Measurements from ENCODE around the gene PNMA8C. TPM values are rescaled to one million over a fixed set of nuclear protein-coding genes. Genes with fewer than 3 reads are reported as not detected.
A peak's percentile ranks its signal among the peaks of the same experiment; 100 is the strongest.
"Not testable (repeated sequence)": the region's sequence is repeated elsewhere in the genome, so short reads cannot be mapped to it uniquely, and the experiment has no call there.

Gene PNMA8C
- total RNA-seq, 1 experiment from 2014 or later = not detected

GRCh38 chr19:46420056-46420455, 8.7 kb downstream of the PNMA8C start:
- TF ChIP-seq, protein P1, sequence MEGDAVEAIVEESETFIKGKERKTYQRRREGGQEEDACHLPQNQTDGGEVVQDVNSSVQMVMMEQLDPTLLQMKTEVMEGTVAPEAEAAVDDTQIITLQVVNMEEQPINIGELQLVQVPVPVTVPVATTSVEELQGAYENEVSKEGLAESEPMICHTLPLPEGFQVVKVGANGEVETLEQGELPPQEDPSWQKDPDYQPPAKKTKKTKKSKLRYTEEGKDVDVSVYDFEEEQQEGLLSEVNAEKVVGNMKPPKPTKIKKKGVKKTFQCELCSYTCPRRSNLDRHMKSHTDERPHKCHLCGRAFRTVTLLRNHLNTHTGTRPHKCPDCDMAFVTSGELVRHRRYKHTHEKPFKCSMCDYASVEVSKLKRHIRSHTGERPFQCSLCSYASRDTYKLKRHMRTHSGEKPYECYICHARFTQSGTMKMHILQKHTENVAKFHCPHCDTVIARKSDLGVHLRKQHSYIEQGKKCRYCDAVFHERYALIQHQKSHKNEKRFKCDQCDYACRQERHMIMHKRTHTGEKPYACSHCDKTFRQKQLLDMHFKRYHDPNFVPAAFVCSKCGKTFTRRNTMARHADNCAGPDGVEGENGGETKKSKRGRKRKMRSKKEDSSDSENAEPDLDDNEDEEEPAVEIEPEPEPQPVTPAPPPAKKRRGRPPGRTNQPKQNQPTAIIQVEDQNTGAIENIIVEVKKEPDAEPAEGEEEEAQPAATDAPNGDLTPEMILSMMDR (IDR thresholded peaks at IDR 0.05) = no peak
- TF ChIP-seq TCF7L2 (IDR thresholded peaks at IDR 0.05; ENCODE audit: low read depth, low read length) (no peak), POLR2AphosphoS5 (IDR thresholded peaks at IDR 0.05; ENCODE audit: low read depth, low read length) (no peak), SIN3A (IDR thresholded peaks at IDR 0.05; ENCODE audit: borderline replicate concordance, insufficient read depth, low read depth, low read length) (no peak)
- TF ChIP-seq, protein P2, sequence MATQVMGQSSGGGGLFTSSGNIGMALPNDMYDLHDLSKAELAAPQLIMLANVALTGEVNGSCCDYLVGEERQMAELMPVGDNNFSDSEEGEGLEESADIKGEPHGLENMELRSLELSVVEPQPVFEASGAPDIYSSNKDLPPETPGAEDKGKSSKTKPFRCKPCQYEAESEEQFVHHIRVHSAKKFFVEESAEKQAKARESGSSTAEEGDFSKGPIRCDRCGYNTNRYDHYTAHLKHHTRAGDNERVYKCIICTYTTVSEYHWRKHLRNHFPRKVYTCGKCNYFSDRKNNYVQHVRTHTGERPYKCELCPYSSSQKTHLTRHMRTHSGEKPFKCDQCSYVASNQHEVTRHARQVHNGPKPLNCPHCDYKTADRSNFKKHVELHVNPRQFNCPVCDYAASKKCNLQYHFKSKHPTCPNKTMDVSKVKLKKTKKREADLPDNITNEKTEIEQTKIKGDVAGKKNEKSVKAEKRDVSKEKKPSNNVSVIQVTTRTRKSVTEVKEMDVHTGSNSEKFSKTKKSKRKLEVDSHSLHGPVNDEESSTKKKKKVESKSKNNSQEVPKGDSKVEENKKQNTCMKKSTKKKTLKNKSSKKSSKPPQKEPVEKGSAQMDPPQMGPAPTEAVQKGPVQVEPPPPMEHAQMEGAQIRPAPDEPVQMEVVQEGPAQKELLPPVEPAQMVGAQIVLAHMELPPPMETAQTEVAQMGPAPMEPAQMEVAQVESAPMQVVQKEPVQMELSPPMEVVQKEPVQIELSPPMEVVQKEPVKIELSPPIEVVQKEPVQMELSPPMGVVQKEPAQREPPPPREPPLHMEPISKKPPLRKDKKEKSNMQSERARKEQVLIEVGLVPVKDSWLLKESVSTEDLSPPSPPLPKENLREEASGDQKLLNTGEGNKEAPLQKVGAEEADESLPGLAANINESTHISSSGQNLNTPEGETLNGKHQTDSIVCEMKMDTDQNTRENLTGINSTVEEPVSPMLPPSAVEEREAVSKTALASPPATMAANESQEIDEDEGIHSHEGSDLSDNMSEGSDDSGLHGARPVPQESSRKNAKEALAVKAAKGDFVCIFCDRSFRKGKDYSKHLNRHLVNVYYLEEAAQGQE (IDR thresholded peaks at IDR 0.05; ENCODE audit: insufficient read depth in 1 of 2, low read depth in 2 of 2, low read length in 1 of 2) = no peak
- Histone ChIP-seq H3K36me3 (ENCODE audit: control insufficient read depth, insufficient read depth, low read length) (no peaks in the 10 kb centered on the region), H3K27me3 (ENCODE audit: control insufficient read depth, insufficient read depth, low read length) (no peaks in the 10 kb centered on the region), H3K9me3 (ENCODE audit: control insufficient read depth, insufficient read depth, low read depth, low read length) (no peaks in the 10 kb centered on the region), H3K4me1 (ENCODE audit: control insufficient read depth, insufficient read depth, low read length) (no peaks in the 10 kb centered on the region), H3K4me3 (ENCODE audit: low read depth in 2 of 2, low read length in 2 of 2) (no peak overlapping the region), H3K27ac (ENCODE audit: low read length) (no peak overlapping the region)
- intact Hi-C loops (cut with micrococcal nuclease; ENCODE audit: unreplicated experiment) = no loop called here
- POLR2A ChIA-PET = interaction anchor here (0.6 kb wide), 1 partner anchor 12 kb away, joined by 4 read pairs; no protein-coding TSS in a partner anchor
- BruUV-seq (replicated peaks) = no TSS peak
- DNase-seq (ENCODE audit: low read depth, low spot score) (no peak), ATAC-seq (no peak)
- CTCF ChIA-PET = no interaction called here
- in situ Hi-C loops (cut with HindIII; ENCODE audit: low pct_unique_long_range_greater_than_20kb, low sequenced_read_pairs) = no loop called here

- DNase-seq (ENCODE audit: low read depth, low spot score); H3K9me3 ChIP-seq (ENCODE audit: control insufficient read depth, insufficient read depth, low read depth, low read length); H3K27me3 ChIP-seq (ENCODE audit: control insufficient read depth, insufficient read depth, low read length); intact Hi-C loops (cut with micrococcal nuclease; ENCODE audit: unreplicated experiment); H3K27ac ChIP-seq (ENCODE audit: low read length); H3K36me3 ChIP-seq (ENCODE audit: control insufficient read depth, insufficient read depth, low read length); H3K4me1 ChIP-seq (ENCODE audit: control insufficient read depth, insufficient read depth, low read length); in situ Hi-C loops (cut with HindIII; ENCODE audit: low pct_unique_long_range_greater_than_20kb, low sequenced_read_pairs); BruUV-seq (replicated peaks): not testable (repeated sequence)
- ChIA-PET CTCF (interaction anchor here (0.6 kb wide), 2 partner anchors 25 to 204 kb away, joined by 3 read pairs; no protein-coding TSS in a partner anchor), POLR2A (interaction anchor here (0.5 kb wide), 1 partner anchor 117 kb away, joined by 4 read pairs; no protein-coding TSS in a partner anchor)
- ATAC-seq = peak; percentile 78
- peak overlapping the region; percentile 39 to 48 for H3K4me3 ChIP-seq (ENCODE audit: low read depth in 2 of 2, low read length in 2 of 2)
Observed at GRCh38 chr19:46415804-46416709, 12.7 kb downstream of the PNMA8C start.

DNA sequence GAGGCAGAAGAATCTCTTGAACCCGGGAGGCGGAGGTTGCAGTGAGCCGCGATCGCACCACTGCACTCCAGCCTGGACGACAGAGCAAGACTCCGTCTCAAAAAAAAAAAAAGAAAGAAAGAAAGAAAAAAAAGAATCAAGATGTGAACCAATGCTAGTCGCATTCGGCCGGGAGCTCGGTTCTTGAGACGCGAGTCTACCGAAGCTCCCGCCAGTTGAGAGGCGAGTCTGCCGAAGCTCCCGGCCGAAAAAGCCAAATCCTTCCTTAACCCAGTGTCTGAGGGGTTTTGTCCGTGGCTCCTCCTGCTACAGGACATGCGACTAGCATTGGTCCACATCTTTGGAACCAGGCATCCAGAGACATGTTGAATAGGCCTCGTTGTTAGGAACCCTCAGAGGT, 13.8 kb downstream of the PNMA8C start:
- H3K4me1 ChIP-seq (ENCODE audit: control insufficient read depth, insufficient read depth, low read length); H3K27me3 ChIP-seq (ENCODE audit: control insufficient read depth, insufficient read depth, low read length); ATAC-seq; H3K9me3 ChIP-seq (ENCODE audit: control insufficient read depth, insufficient read depth, low read depth, low read length); H3K36me3 ChIP-seq (ENCODE audit: control insufficient read depth, insufficient read depth, low read length); H3K4me3 ChIP-seq (ENCODE audit: low read depth in 2 of 2, low read length in 2 of 2); in situ Hi-C loops (cut with HindIII; ENCODE audit: low pct_unique_long_range_greater_than_20kb, low sequenced_read_pairs); DNase-seq (ENCODE audit: low read depth, low spot score); H3K27ac ChIP-seq (ENCODE audit: low read length); BruUV-seq (replicated peaks); POLR2A ChIA-PET; intact Hi-C loops (cut with micrococcal nuclease; ENCODE audit: unreplicated experiment): not testable (repeated sequence)
- CTCF ChIA-PET = interaction anchor here (0.6 kb wide), 1 partner anchor 386 kb away, joined by 3 read pairs; no protein-coding TSS in a partner anchor

Data from Panc1 (cell line).